Duodenal mucosa (tissue), 2 donors: Measurements from ENCODE around the gene CCDC152.
"Not testable (repeated sequence)": the region's sequence is repeated elsewhere in the genome, so short reads cannot be mapped to it uniquely, and the experiment has no call there.

Source experiments
- H3K27ac ChIP-seq: one replicate; pipeline ENCODE4 v1.7.0; 2013; ENCODE audit warnings: low read depth, low read length
- H3K27me3 ChIP-seq, 2 donors: one replicate each; pipeline ENCODE4 v1.7.0; 2013; ENCODE audit warnings: low read length in 2 of 2, control low read depth in 1 of 2; ENCODE audit not compliant: insufficient read depth in 2 of 2, control insufficient read depth in 1 of 2
- H3K36me3 ChIP-seq, 2 donors: one replicate each; pipeline ENCODE4 v1.7.0; 2013; ENCODE audit warnings: low read length in 2 of 2, control low read depth in 1 of 2; ENCODE audit not compliant: insufficient read depth in 2 of 2, control insufficient read depth in 1 of 2
- H3K4me1 ChIP-seq, 2 donors: one replicate each; pipeline ENCODE4 v1.7.0; 2013; ENCODE audit warnings: low read length in 2 of 2, control low read depth in 1 of 2; ENCODE audit not compliant: insufficient read depth in 2 of 2, control insufficient read depth in 1 of 2
- H3K4me3 ChIP-seq, 2 donors: one replicate each; pipeline ENCODE4 v1.7.0; 2013; ENCODE audit warnings: low read length in 2 of 2, low read depth in 1 of 2
- H3K9ac ChIP-seq, 2 donors: one replicate each; pipeline ENCODE4 v1.7.0; 2013; ENCODE audit warnings: low read length in 2 of 2, low read depth in 1 of 2
- H3K9me3 ChIP-seq, 2 donors: one replicate each; pipeline ENCODE4 v1.7.0; 2013; ENCODE audit warnings: low read length in 2 of 2, control low read depth in 1 of 2; ENCODE audit not compliant: control insufficient read depth in 1 of 2

Gene CCDC152

DNA sequence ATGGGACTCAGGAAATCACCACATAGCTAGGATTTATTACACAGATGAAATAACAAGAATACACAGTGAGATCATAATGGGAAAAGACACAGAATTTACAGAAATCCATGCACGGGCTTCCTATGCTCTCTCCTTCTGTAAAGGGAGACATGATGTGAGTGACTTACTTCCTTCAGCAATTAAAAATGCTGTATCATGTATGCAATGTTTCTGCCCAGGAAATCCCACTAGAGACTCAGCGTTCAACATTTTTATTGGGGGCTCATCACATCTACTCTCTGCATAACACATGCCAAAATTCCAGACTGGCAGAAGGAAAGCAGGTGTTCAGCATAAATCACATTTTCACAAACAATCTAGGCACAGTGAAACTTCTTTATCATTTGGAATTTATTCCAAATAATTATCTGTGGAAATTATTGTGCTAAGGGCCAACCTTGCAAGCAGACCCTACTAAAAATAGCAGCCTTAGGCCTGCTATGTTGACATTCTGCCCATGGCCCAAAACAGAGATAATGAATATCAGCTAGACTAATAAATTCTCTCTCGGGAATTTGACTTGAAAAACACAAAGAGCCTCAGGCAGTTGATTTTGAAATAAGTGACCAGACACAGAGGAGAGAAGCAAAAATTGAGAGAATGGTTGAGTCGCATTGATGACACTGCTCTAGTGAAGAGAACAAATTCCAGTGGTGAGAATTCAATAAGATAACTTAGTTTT lies 86.5 kb downstream of the CCDC152 start:
- H3K4me3 ChIP-seq: no peak overlapping the region
- no peaks in the 10 kb centered on the region for H3K36me3 ChIP-seq
- no peaks in the 10 kb centered on the region for H3K9me3 ChIP-seq
- H3K4me1 ChIP-seq: peaks cover 7 to 10% of the 10 kb centered on the region in 2 donors
- H3K9ac ChIP-seq: no peak overlapping the region
- no peak overlapping the region for H3K27ac ChIP-seq
- H3K27me3 ChIP-seq: no peaks in the 10 kb centered on the region

- H3K4me1 ChIP-seq: peaks cover 7 to 10% of the 10 kb centered on the region in 2 donors
- H3K4me3 ChIP-seq: no peak overlapping the region
- no peaks in the 10 kb centered on the region for H3K36me3 ChIP-seq
- no peaks in the 10 kb centered on the region for H3K9me3 ChIP-seq
- no peak overlapping the region for H3K9ac ChIP-seq
- H3K27ac ChIP-seq: no peak overlapping the region
- no peaks in the 10 kb centered on the region for H3K27me3 ChIP-seq
Observed at GRCh38 chr5:42843675-42844292, 87.2 kb downstream of the CCDC152 start.

DNA sequence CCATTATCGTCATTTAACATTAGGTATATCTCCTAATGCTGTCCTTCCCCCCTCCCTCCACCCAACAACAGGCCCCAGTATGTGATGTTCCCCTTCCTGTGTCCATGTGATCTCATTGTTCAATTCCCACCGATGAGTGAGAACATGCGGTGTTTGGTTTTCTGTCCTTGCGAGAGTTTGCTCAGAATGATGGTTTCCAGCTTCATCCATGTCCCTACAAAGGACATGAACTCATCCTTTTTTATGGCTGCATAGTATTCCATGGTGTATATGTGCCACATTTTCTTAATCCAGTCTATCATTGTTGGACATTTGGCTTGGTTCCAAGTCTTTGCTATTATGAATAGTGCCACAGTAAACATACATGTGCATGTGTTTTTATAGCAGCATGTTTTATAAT lies 87.8 kb downstream of the CCDC152 start:
- H3K4me3 ChIP-seq, H3K27ac ChIP-seq, H3K9ac ChIP-seq, H3K27me3 ChIP-seq, H3K9me3 ChIP-seq, H3K36me3 ChIP-seq: not testable (repeated sequence)
- H3K4me1 ChIP-seq: peaks cover 7 to 10% of the 10 kb centered on the region in 2 donors

DNA sequence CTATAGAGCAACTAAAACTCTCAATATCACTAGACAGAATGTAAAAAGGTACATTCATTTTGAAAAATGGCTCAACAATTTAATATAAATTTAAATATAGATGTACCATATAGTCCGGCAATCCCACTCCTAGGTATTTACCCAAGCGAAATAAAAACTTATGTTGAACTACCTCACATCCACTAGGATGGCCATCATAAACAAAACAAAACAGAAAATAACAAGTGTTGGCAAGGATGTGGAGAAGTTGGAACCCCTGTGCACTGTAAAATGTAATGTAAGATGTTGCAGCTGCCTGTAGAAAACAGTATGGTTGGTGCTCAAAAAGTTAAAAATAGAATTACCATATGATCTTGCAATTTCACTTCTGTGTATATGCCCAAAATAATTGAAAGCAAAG lies 91.9 kb downstream of the CCDC152 start:
- H3K27ac ChIP-seq: no peak overlapping the region
- no peak overlapping the region for H3K9ac ChIP-seq
- no peaks in the 10 kb centered on the region for H3K9me3 ChIP-seq
- H3K36me3 ChIP-seq: no peaks in the 10 kb centered on the region
- H3K4me3 ChIP-seq: no peak overlapping the region
- H3K27me3 ChIP-seq: no peaks in the 10 kb centered on the region
- H3K4me1 ChIP-seq: peaks cover 0 to 4% of the 10 kb centered on the region in 2 donors

- H3K36me3 ChIP-seq: no peaks in the 10 kb centered on the region
- peaks cover 4 to 16% of the 10 kb centered on the region in 2 donors for H3K4me1 ChIP-seq
- H3K4me3 ChIP-seq: no peak overlapping the region
- H3K27me3 ChIP-seq: no peaks in the 10 kb centered on the region
- no peaks in the 10 kb centered on the region for H3K9me3 ChIP-seq
- H3K9ac ChIP-seq: no peak overlapping the region
- no peak overlapping the region for H3K27ac ChIP-seq
Observed at GRCh38 chr5:42851481-42851880, 94.9 kb downstream of the CCDC152 start.
